HG02588 (cell line): ENCODE data around the gene DNAJB6.

Experiments used
- ATAC-seq: cut with Tn5 transposase; IDR thresholded peaks from one replicate; pipeline ENCODE4 v1.9.1; 2021; ENCODE audit warnings: mild to moderate bottlenecking, moderate library complexity; ENCODE audit not compliant: unreplicated experiment

Gene DNAJB6

GRCh38 chr7:157362729-157363128 lies 25.9 kb downstream of the DNAJB6 start:
- ATAC-seq = no peak

GRCh38 chr7:157366722-157367121 lies 29.9 kb downstream of the DNAJB6 start:
- no peak for ATAC-seq

- ATAC-seq = no peak
These were observed 32.2 kb downstream of the DNAJB6 start for GRCh38 chr7:157368955-157369354.

GRCh38 chr7:157370742-157371141 lies 33.9 kb downstream of the DNAJB6 start:
- ATAC-seq = no peak

GRCh38 chr7:157371296-157371695 lies 34.5 kb downstream of the DNAJB6 start:
- ATAC-seq = no peak

GRCh38 chr7:157372300-157373232 lies 35.8 kb downstream of the DNAJB6 start:
- ATAC-seq = no peak

- ATAC-seq = no peak
These were observed 36.7 kb downstream of the DNAJB6 start for GRCh38 chr7:157373493-157373892.

GRCh38 chr7:157375410-157375809 lies 38.6 kb downstream of the DNAJB6 start:
- ATAC-seq = no peak

- no peak for ATAC-seq
These were observed 40.8 kb downstream of the DNAJB6 start for GRCh38 chr7:157377436-157378124.

GRCh38 chr7:157378390-157378789 lies 41.6 kb downstream of the DNAJB6 start:
- ATAC-seq = no peak

GRCh38 chr7:157379493-157379892 lies 42.7 kb downstream of the DNAJB6 start:
- ATAC-seq = no peak

GRCh38 chr7:157380416-157380815 lies 43.6 kb downstream of the DNAJB6 start:
- ATAC-seq = no peak

- no peak for ATAC-seq
These were observed 47.1 kb downstream of the DNAJB6 start for GRCh38 chr7:157383868-157384267.

GRCh38 chr7:157384301-157384700 lies 47.5 kb downstream of the DNAJB6 start:
- ATAC-seq = no peak

- peak; percentile 89 for ATAC-seq
These were observed 50.4 kb downstream of the DNAJB6 start for GRCh38 chr7:157386979-157387800.

- ATAC-seq = no peak
These were observed 51.5 kb downstream of the DNAJB6 start for GRCh38 chr7:157388301-157388700.

- no peak for ATAC-seq
These were observed 53.3 kb downstream of the DNAJB6 start for GRCh38 chr7:157389951-157390730.

GRCh38 chr7:157391036-157391710 lies 54.4 kb downstream of the DNAJB6 start:
- no peak for ATAC-seq

- no peak for ATAC-seq
These were observed 55.6 kb downstream of the DNAJB6 start for GRCh38 chr7:157392256-157393037.
